GM23338 (cell line): ENCODE results near the gene PPP2R2B. TPM values are rescaled to one million over a fixed set of nuclear protein-coding genes. Genes with fewer than 3 reads are reported as not detected.
A peak's percentile ranks its signal among the peaks of the same experiment; 100 is the strongest.

Source experiments
- ATAC-seq: fragments of 200-7000 bp; cut with Tn5 transposase; 3 replicates; pipeline ENCODE4 v1.9.1; 2020
- DNase-seq: peaks from one replicate; pipeline ENCODE4 v3.0.0-alpha.2; 2015; ENCODE audit warnings: low spot score
- H2AFZ ChIP-seq: fragments of 200-600 bp; sonication (generic); 2 replicates; pipeline ENCODE4 v1.8.0; 2016; ENCODE audit warnings: antibody characterized with exemption, mild to moderate bottlenecking, moderate library complexity
- H3F3A ChIP-seq: fragments of 200-600 bp; sonication (generic); replicated peaks from 2 replicates; pipeline ENCODE4 v1.8.0; 2017; ENCODE audit warnings: antibody characterized with exemption, mixed run types, low read depth
- H3K27ac ChIP-seq: fragments of 200-600 bp; sonication (generic); 2 replicates; pipeline ENCODE4 v1.6.1; 2016; ENCODE audit warnings: low read depth
- H3K27me3 ChIP-seq: fragments of 200-600 bp; sonication (generic); 2 replicates; pipeline ENCODE4 v1.8.0; 2016; ENCODE audit warnings: mild to moderate bottlenecking, mixed run types, moderate library complexity; ENCODE audit not compliant: insufficient read depth
- H3K36me3 ChIP-seq: fragments of 200-600 bp; sonication (generic); 2 replicates; pipeline ENCODE4 v1.8.0; 2016; ENCODE audit warnings: mild to moderate bottlenecking; ENCODE audit not compliant: insufficient read depth
- H3K4me1 ChIP-seq: fragments of 200-600 bp; sonication (generic); 2 replicates; pipeline ENCODE4 v1.8.0; 2016; ENCODE audit warnings: mild to moderate bottlenecking, moderate library complexity; ENCODE audit not compliant: insufficient read depth
- H3K4me2 ChIP-seq: fragments of 200-600 bp; sonication (generic); 2 replicates; pipeline ENCODE4 v1.7.1; 2017; ENCODE audit warnings: mixed run types
- H3K4me3 ChIP-seq: fragments of 200-600 bp; sonication (generic); 2 replicates; pipeline ENCODE4 v1.6.1; 2016; ENCODE audit warnings: mixed run types
- H3K79me2 ChIP-seq: fragments of 200-600 bp; sonication (generic); replicated peaks from 2 replicates; pipeline ENCODE4 v1.8.0; 2017; ENCODE audit warnings: mild to moderate bottlenecking; ENCODE audit not compliant: insufficient read depth
- H3K9me2 ChIP-seq: fragments of 200-600 bp; sonication (generic); 2 replicates; pipeline ENCODE4 v1.8.0; 2017; ENCODE audit not compliant: insufficient read depth
- H4K20me1 ChIP-seq: fragments of 200-600 bp; sonication (generic); replicated peaks from 2 replicates; pipeline ENCODE4 v1.8.0; 2017; ENCODE audit warnings: mild to moderate bottlenecking; ENCODE audit not compliant: insufficient read depth
- H3K27ac Mint-ChIP-seq: 2 replicates; pipeline ENCODE4 v1.8.0; 2020; ENCODE audit warnings: inconsistent platforms, mild to moderate bottlenecking, moderate library complexity, mixed read lengths
- H3K27me3 Mint-ChIP-seq: 3 replicates; pipeline ENCODE4 v1.8.0; 2022; ENCODE audit warnings: low read depth, mild to moderate bottlenecking, moderate library complexity, mixed read lengths, inconsistent platforms; ENCODE audit not compliant: insufficient read depth, poor library complexity
- H3K36me3 Mint-ChIP-seq: 3 replicates; pipeline ENCODE4 v1.8.0; 2021; ENCODE audit warnings: low read depth, mild to moderate bottlenecking, inconsistent platforms, moderate library complexity, mixed read lengths
- H3K4me1 Mint-ChIP-seq: 3 replicates; pipeline ENCODE4 v1.8.0; 2020; ENCODE audit warnings: mild to moderate bottlenecking, inconsistent platforms, mixed read lengths
- H3K4me3 Mint-ChIP-seq: 3 replicates; pipeline ENCODE4 v1.8.0; 2021; ENCODE audit warnings: moderate library complexity, mild to moderate bottlenecking, inconsistent platforms, mixed read lengths
- H3K9me3 Mint-ChIP-seq: 3 replicates; pipeline ENCODE4 v1.8.0; 2020; ENCODE audit warnings: moderate library complexity, mild to moderate bottlenecking, inconsistent platforms, mixed read lengths
- CREB1 ChIP-seq: fragments of 250-450 bp; sonication (Bioruptor Pico); IDR thresholded peaks from 2 replicates; pipeline ENCODE4 v1.5.0; 2020; ENCODE audit warnings: low read depth, mild to moderate bottlenecking, moderate library complexity
- NANOG ChIP-seq: IDR thresholded peaks from 2 replicates; pipeline ENCODE4 v1.6.1; 2016; ENCODE audit warnings: antibody characterized with exemption, borderline replicate concordance
- POLR2AphosphoS5 ChIP-seq: IDR thresholded peaks from 2 replicates; pipeline ENCODE4 v1.6.1; 2016; ENCODE audit warnings: antibody characterized with exemption, low read depth
- STAT1 ChIP-seq: IDR thresholded peaks from one replicate; pipeline ENCODE4 v1.6.1; 2016; ENCODE audit warnings: antibody characterized with exemption; ENCODE audit not compliant: unreplicated experiment
- ZNF114 ChIP-seq: fragments of 250-450 bp; sonication (Bioruptor Pico); IDR thresholded peaks from 2 replicates; pipeline ENCODE4 v1.5.0; 2020; ENCODE audit warnings: mild to moderate bottlenecking, moderate library complexity
- ZNF331 ChIP-seq: fragments of 250-450 bp; sonication (Bioruptor Pico); IDR thresholded peaks from 2 replicates; pipeline ENCODE4 v1.5.0; 2020; ENCODE audit warnings: low read depth, mild to moderate bottlenecking, moderate library complexity
- polyA plus RNA-seq: library from polyadenylated mRNA; unstranded; fragments of >200 nt; fragmentation: Nextera tagmentation; extraction: Ambion mirVana; gene quantifications from 2 replicates; pipeline ENCODE4 v1.2.1, GENCODE V29; 2016
- total RNA-seq: library from RNA; depleted of rRNA; stranded (reverse); fragments of >200 nt; shearing (Covaris generic); gene quantifications from 2 replicates; pipeline ENCODE4 v1.2.3, GENCODE V29; 2014
- TF ChIP-seq, protein P1 (sequence below): fragments of 250-450 bp; sonication (Bioruptor Pico); IDR thresholded peaks from 2 replicates; pipeline ENCODE4 v1.5.0; 2020; ENCODE audit warnings: mild to moderate bottlenecking, moderate library complexity
- TF ChIP-seq, protein P2 (sequence below), 2 experiments: fragments of 200-600 bp in 1 of 2; sonication (generic) in 1 of 2; conservative IDR thresholded peaks; 2 replicates each; pipeline versions ENCODE4 v1.5.1 to v1.6.1; 2016 to 2017; ENCODE audit warnings: antibody characterized with exemption in 2 of 2, low read depth in 2 of 2, mild to moderate bottlenecking in 2 of 2, moderate library complexity in 1 of 2

Gene PPP2R2B
- total and polyA plus RNA-seq, 2 experiments from 2014 or later: 21.3 to 33.9 TPM

DNA sequence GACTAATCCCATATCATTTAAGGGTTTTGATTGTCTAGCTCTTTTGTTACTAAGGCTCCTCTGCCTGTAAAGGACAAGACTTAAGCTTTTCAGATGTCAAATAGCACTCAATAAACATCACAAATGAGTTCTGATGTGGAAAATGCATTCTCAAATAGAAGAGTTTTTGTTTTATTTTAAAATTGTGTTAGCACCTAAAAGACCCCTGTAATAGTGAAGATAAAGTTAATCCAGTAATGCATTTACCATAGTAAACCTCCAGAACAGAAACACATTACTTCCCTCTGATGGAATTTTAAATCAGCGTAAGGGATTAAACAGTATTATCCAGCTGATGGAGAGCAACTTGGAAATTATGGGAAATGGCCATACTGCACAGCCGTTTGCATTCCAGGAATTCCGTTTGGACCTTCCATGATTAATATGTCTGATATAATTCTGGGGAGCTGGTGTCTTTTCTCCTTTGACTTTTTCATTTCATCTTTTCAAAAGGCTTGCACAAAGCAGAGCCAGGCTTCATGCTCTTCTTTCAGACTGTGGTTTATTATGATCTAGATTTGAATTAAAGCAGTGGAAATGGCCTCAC, 105.6 kb downstream of the PPP2R2B start:
- Histone ChIP-seq H3K4me3 (no peak overlapping the region), H3F3A (no peaks in the 10 kb centered on the region), H3K9me2 (no peaks in the 10 kb centered on the region), H2AFZ (no peak overlapping the region), H3K36me3 (no peaks in the 10 kb centered on the region; the same call in 1 of the 2 replicates), H3K4me1 (peaks cover 21% of the 10 kb centered on the region), H3K27me3 (no peaks in the 10 kb centered on the region), H3K27ac (no peak overlapping the region), H3K79me2 (no peaks in the 10 kb centered on the region), H3K4me2 (peak overlapping the region; percentile 21; the same call in 1 of the 2 replicates), H4K20me1 (no peaks in the 10 kb centered on the region)
- no peak for ATAC-seq
- H3K4me3 Mint-ChIP-seq: no peak overlapping the region
- peaks cover 26% of the 10 kb centered on the region for H3K4me1 Mint-ChIP-seq
- 0 out of 2 replicates have a peak overlapping the region, but pooled peaks have one; percentile 56 for H3K27ac Mint-ChIP-seq
- no peak for TF ChIP-seq NANOG
- TF ChIP-seq, protein P1, sequence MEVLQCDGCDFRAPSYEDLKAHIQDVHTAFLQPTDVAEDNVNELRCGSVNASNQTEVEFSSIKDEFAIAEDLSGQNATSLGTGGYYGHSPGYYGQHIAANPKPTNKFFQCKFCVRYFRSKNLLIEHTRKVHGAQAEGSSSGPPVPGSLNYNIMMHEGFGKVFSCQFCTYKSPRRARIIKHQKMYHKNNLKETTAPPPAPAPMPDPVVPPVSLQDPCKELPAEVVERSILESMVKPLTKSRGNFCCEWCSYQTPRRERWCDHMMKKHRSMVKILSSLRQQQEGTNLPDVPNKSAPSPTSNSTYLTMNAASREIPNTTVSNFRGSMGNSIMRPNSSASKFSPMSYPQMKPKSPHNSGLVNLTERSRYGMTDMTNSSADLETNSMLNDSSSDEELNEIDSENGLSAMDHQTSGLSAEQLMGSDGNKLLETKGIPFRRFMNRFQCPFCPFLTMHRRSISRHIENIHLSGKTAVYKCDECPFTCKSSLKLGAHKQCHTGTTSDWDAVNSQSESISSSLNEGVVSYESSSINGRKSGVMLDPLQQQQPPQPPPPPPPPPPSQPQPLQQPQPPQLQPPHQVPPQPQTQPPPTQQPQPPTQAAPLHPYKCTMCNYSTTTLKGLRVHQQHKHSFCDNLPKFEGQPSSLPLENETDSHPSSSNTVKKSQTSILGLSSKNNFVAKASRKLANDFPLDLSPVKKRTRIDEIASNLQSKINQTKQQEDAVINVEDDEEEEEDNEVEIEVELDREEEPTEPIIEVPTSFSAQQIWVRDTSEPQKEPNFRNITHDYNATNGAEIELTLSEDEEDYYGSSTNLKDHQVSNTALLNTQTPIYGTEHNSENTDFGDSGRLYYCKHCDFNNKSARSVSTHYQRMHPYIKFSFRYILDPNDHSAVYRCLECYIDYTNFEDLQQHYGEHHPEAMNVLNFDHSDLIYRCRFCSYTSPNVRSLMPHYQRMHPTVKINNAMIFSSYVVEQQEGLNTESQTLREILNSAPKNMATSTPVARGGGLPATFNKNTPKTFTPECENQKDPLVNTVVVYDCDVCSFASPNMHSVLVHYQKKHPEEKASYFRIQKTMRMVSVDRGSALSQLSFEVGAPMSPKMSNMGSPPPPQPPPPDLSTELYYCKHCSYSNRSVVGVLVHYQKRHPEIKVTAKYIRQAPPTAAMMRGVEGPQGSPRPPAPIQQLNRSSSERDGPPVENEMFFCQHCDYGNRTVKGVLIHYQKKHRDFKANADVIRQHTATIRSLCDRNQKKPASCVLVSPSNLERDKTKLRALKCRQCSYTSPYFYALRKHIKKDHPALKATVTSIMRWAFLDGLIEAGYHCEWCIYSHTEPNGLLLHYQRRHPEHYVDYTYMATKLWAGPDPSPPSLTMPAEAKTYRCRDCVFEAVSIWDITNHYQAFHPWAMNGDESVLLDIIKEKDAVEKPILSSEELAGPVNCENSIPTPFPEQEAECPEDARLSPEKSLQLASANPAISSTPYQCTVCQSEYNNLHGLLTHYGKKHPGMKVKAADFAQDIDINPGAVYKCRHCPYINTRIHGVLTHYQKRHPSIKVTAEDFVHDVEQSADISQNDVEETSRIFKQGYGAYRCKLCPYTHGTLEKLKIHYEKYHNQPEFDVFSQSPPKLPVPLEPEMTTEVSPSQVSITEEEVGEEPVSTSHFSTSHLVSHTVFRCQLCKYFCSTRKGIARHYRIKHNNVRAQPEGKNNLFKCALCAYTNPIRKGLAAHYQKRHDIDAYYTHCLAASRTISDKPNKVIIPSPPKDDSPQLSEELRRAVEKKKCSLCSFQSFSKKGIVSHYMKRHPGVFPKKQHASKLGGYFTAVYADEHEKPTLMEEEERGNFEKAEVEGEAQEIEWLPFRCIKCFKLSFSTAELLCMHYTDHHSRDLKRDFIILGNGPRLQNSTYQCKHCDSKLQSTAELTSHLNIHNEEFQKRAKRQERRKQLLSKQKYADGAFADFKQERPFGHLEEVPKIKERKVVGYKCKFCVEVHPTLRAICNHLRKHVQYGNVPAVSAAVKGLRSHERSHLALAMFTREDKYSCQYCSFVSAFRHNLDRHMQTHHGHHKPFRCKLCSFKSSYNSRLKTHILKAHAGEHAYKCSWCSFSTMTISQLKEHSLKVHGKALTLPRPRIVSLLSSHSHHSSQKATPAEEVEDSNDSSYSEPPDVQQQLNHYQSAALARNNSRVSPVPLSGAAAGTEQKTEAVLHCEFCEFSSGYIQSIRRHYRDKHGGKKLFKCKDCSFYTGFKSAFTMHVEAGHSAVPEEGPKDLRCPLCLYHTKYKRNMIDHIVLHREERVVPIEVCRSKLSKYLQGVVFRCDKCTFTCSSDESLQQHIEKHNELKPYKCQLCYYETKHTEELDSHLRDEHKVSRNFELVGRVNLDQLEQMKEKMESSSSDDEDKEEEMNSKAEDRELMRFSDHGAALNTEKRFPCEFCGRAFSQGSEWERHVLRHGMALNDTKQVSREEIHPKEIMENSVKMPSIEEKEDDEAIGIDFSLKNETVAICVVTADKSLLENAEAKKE (CRISPR knock-in tag): no peak
- TF ChIP-seq STAT1: no peak
- no peak for TF ChIP-seq CREB1 (CRISPR knock-in tag)
- TF ChIP-seq ZNF114 (CRISPR knock-in tag): no peak
- TF ChIP-seq, protein P2, sequence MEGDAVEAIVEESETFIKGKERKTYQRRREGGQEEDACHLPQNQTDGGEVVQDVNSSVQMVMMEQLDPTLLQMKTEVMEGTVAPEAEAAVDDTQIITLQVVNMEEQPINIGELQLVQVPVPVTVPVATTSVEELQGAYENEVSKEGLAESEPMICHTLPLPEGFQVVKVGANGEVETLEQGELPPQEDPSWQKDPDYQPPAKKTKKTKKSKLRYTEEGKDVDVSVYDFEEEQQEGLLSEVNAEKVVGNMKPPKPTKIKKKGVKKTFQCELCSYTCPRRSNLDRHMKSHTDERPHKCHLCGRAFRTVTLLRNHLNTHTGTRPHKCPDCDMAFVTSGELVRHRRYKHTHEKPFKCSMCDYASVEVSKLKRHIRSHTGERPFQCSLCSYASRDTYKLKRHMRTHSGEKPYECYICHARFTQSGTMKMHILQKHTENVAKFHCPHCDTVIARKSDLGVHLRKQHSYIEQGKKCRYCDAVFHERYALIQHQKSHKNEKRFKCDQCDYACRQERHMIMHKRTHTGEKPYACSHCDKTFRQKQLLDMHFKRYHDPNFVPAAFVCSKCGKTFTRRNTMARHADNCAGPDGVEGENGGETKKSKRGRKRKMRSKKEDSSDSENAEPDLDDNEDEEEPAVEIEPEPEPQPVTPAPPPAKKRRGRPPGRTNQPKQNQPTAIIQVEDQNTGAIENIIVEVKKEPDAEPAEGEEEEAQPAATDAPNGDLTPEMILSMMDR (conservative IDR thresholded peaks at IDR 0.05; ENCODE audit: low read depth in 2 of 2): no peak
- TF ChIP-seq ZNF331: no peak
- TF ChIP-seq POLR2AphosphoS5: no peak
- peaks cover 3% of the 10 kb centered on the region; the same call in 2 of the 3 replicates for H3K9me3 Mint-ChIP-seq
- H3K27me3 Mint-ChIP-seq: no peaks in the 10 kb centered on the region
- DNase-seq: no peak
- H3K36me3 Mint-ChIP-seq: peaks cover 2% of the 10 kb centered on the region; the same call in 1 of the 3 replicates
